Measurements from ENCODE around the gene HIVEP1. TPM values are rescaled to one million over a fixed set of nuclear protein-coding genes. Genes with fewer than 3 reads are reported as not detected.

Gene HIVEP1
- total RNA-seq, 3 donors from 2014 or later (not counting 1 experiment from before 2014, with no cell fraction given): 26.3 to 37.9 (median 28.4) TPM

GRCh38 chr6:12149944-12150510 is 137.9 kb downstream of the HIVEP1 start:
- DNase-seq: no peak
- no peak overlapping the region for H3K27ac Mint-ChIP-seq
- 87% methylated on average over 11 of the region's 11 CpGs for WGBS (ENCODE audit: insufficient coverage)
- no peak overlapping the region for H3K4me3 Mint-ChIP-seq
- Histone ChIP-seq H3K27ac (ENCODE audit: low read length) (no peak overlapping the region), H3K4me3 (ENCODE audit: low read length) (no peak overlapping the region), H3K36me3 (ENCODE audit: control insufficient read depth, insufficient read depth, low read length) (peaks cover 2% of the 10 kb centered on the region), H3K27me3 (ENCODE audit: control insufficient read depth, insufficient read depth, low read length) (no peaks in the 10 kb centered on the region), H3K4me1 (ENCODE audit: control insufficient read depth, insufficient read depth, low read length) (no peaks in the 10 kb centered on the region), H3K9me3 (ENCODE audit: control insufficient read depth, insufficient read depth, low read length) (no peaks in the 10 kb centered on the region)
- no peaks in the 10 kb centered on the region for H3K27me3 Mint-ChIP-seq (ENCODE audit: low read depth in 2 of 2)
- intact Hi-C loops (cut with micrococcal nuclease): no loop called here
- H3K9me3 Mint-ChIP-seq: no peaks in the 10 kb centered on the region
- no peaks in the 10 kb centered on the region for H3K4me1 Mint-ChIP-seq
- TF ChIP-seq CTCF (IDR thresholded peaks at IDR 0.05): no peak
- H3K36me3 Mint-ChIP-seq: no peaks in the 10 kb centered on the region
- no peak for ATAC-seq

GRCh38 chr6:12150812-12151432 is 138.8 kb downstream of the HIVEP1 start:
- Mint-ChIP-seq H3K27me3 (ENCODE audit: low read depth in 2 of 2) (no peaks in the 10 kb centered on the region), H3K9me3 (no peaks in the 10 kb centered on the region), H3K27ac (no peak overlapping the region), H3K36me3 (no peaks in the 10 kb centered on the region), H3K4me3 (no peak overlapping the region), H3K4me1 (no peaks in the 10 kb centered on the region)
- intact Hi-C loops (cut with micrococcal nuclease): no loop called here
- TF ChIP-seq CTCF (IDR thresholded peaks at IDR 0.05): no peak
- no peaks in the 10 kb centered on the region for H3K27me3 ChIP-seq (ENCODE audit: control insufficient read depth, insufficient read depth, low read length)
- no peak overlapping the region for H3K27ac ChIP-seq (ENCODE audit: low read length)
- 82% methylated on average over 5 of the region's 7 CpGs for WGBS (ENCODE audit: insufficient coverage)
- H3K4me1 ChIP-seq (ENCODE audit: control insufficient read depth, insufficient read depth, low read length): no peaks in the 10 kb centered on the region
- DNase-seq (peak in 1 of 2 donors; percentile 61), ATAC-seq (no peak)
- H3K4me3 ChIP-seq (ENCODE audit: low read length): no peak overlapping the region
- H3K9me3 ChIP-seq (ENCODE audit: control insufficient read depth, insufficient read depth, low read length): no peaks in the 10 kb centered on the region
- H3K36me3 ChIP-seq (ENCODE audit: control insufficient read depth, insufficient read depth, low read length): peaks cover 2% of the 10 kb centered on the region

- no peak for DNase-seq
- no peak overlapping the region for H3K27ac ChIP-seq (ENCODE audit: low read length)
- intact Hi-C loops (cut with micrococcal nuclease): no loop called here
- no peak for ATAC-seq
- peaks cover 2% of the 10 kb centered on the region for H3K36me3 ChIP-seq (ENCODE audit: control insufficient read depth, insufficient read depth, low read length)
- H3K4me3 ChIP-seq (ENCODE audit: low read length): no peak overlapping the region
- no peak overlapping the region for H3K27ac Mint-ChIP-seq
- no peaks in the 10 kb centered on the region for H3K9me3 Mint-ChIP-seq
- H3K4me1 Mint-ChIP-seq: no peaks in the 10 kb centered on the region
- no peaks in the 10 kb centered on the region for H3K4me1 ChIP-seq (ENCODE audit: control insufficient read depth, insufficient read depth, low read length)
- H3K27me3 ChIP-seq (ENCODE audit: control insufficient read depth, insufficient read depth, low read length): no peaks in the 10 kb centered on the region
- WGBS (ENCODE audit: insufficient coverage): 100% methylated on average over 2 of the region's 2 CpGs
- no peak overlapping the region for H3K4me3 Mint-ChIP-seq
- no peak for TF ChIP-seq CTCF (IDR thresholded peaks at IDR 0.05)
- no peaks in the 10 kb centered on the region for H3K27me3 Mint-ChIP-seq (ENCODE audit: low read depth in 2 of 2)
- no peaks in the 10 kb centered on the region for H3K9me3 ChIP-seq (ENCODE audit: control insufficient read depth, insufficient read depth, low read length)
- H3K36me3 Mint-ChIP-seq: no peaks in the 10 kb centered on the region
Measured at GRCh38 chr6:12151433-12151820, 139.3 kb downstream of the HIVEP1 start.

Data from natural killer cell (primary cell).